Neural crest cell (in vitro differentiated cells): ENCODE results near the gene LDB2. TPM values are rescaled to one million over a fixed set of nuclear protein-coding genes. Genes with fewer than 3 reads are reported as not detected.
A peak's percentile ranks its signal among the peaks of the same experiment; 100 is the strongest.
"Not testable (repeated sequence)": the region's sequence is repeated elsewhere in the genome, so short reads cannot be mapped to it uniquely, and the experiment has no call there.

Experiments
- DNase-seq: peaks from one replicate; pipeline ENCODE4 v3.0.0; 2021; ENCODE audit warnings: low read depth, mixed read lengths, low spot score
- H3K27ac Mint-ChIP-seq: one replicate; pipeline ENCODE4 v1.8.0; 2021; ENCODE audit warnings: mild to moderate bottlenecking, mixed read lengths; ENCODE audit not compliant: unreplicated experiment
- H3K27me3 Mint-ChIP-seq: 2 replicates; pipeline ENCODE4 v1.8.0; 2021; ENCODE audit warnings: low read depth, mild to moderate bottlenecking, mixed read lengths
- H3K36me3 Mint-ChIP-seq: 2 replicates; pipeline ENCODE4 v1.8.0; 2021; ENCODE audit warnings: low read depth, mild to moderate bottlenecking, mixed read lengths
- H3K4me1 Mint-ChIP-seq: 2 replicates; pipeline ENCODE4 v1.8.0; 2021; ENCODE audit warnings: mixed read lengths
- H3K4me3 Mint-ChIP-seq: one replicate; pipeline ENCODE4 v1.8.0; 2021; ENCODE audit warnings: mild to moderate bottlenecking, mixed read lengths
- H3K9me3 Mint-ChIP-seq: 2 replicates; pipeline ENCODE4 v1.8.0; 2021; ENCODE audit warnings: mixed read lengths
- total RNA-seq: library from RNA; stranded (reverse); gene quantifications from 2 replicates; pipeline ENCODE4 v1.2.1, GENCODE V29; 2021
- TF ChIP-seq, protein P1 (sequence below): fragments of 200-600 bp; sonication (generic); conservative IDR thresholded peaks from 2 replicates; pipeline ENCODE4 v1.5.0; 2021; ENCODE audit warnings: antibody characterized with exemption, mild to moderate bottlenecking

LDB2 gene
- total RNA-seq, 1 donor from 2014 or later = 12.7 TPM

DNA sequence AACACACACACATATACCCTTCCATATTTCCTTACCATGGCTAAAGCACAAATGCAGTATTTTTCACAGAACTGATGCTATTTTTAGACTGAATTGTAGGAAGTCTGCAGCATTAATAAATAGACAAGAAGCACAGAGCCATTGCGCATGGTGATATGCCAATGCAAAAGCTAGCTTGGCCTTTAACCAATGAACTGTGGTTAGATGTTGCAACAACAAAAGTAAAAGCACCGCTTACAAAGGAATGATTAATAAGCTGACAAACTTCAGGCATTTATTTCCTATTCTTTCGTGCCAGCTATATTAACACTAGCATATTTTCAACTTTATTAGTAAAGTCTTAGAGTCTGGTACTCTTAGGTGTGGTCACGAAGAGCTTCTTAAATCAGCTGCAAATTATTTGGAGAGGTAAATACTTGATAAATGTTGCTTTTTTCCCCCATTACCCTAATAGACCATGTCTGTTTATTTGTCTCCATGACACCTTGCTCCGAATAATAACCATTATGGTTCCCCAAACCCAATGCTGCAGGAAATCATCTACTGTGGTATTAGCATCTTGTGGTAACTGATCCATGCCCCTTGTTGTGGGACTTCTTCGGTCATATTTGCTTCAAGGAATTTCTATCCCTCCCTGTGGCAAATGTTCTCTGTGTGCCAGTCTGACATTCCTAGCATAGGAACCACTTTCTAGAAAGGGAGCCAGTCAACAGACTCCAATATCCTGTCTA is 366.0 kb downstream of the LDB2 start:
- H3K27me3 Mint-ChIP-seq = no peaks in the 10 kb centered on the region
- H3K27ac Mint-ChIP-seq = no peak overlapping the region
- peaks cover 10% of the 10 kb centered on the region for H3K4me1 Mint-ChIP-seq
- DNase-seq = no peak
- no peak overlapping the region for H3K4me3 Mint-ChIP-seq
- H3K36me3 Mint-ChIP-seq = peaks cover 3% of the 10 kb centered on the region
- TF ChIP-seq, protein P1, sequence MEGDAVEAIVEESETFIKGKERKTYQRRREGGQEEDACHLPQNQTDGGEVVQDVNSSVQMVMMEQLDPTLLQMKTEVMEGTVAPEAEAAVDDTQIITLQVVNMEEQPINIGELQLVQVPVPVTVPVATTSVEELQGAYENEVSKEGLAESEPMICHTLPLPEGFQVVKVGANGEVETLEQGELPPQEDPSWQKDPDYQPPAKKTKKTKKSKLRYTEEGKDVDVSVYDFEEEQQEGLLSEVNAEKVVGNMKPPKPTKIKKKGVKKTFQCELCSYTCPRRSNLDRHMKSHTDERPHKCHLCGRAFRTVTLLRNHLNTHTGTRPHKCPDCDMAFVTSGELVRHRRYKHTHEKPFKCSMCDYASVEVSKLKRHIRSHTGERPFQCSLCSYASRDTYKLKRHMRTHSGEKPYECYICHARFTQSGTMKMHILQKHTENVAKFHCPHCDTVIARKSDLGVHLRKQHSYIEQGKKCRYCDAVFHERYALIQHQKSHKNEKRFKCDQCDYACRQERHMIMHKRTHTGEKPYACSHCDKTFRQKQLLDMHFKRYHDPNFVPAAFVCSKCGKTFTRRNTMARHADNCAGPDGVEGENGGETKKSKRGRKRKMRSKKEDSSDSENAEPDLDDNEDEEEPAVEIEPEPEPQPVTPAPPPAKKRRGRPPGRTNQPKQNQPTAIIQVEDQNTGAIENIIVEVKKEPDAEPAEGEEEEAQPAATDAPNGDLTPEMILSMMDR = no peak
- no peaks in the 10 kb centered on the region for H3K9me3 Mint-ChIP-seq

- Mint-ChIP-seq H3K4me3 (no peak overlapping the region), H3K4me1 (no peaks in the 10 kb centered on the region), H3K36me3 (peaks cover 3% of the 10 kb centered on the region), H3K9me3 (no peaks in the 10 kb centered on the region), H3K27ac (no peak overlapping the region), H3K27me3 (no peaks in the 10 kb centered on the region)
- TF ChIP-seq, protein P1 = no peak
- DNase-seq = no peak
Measured at GRCh38 chr4:16530688-16531635, 367.5 kb downstream of the LDB2 start.

DNA sequence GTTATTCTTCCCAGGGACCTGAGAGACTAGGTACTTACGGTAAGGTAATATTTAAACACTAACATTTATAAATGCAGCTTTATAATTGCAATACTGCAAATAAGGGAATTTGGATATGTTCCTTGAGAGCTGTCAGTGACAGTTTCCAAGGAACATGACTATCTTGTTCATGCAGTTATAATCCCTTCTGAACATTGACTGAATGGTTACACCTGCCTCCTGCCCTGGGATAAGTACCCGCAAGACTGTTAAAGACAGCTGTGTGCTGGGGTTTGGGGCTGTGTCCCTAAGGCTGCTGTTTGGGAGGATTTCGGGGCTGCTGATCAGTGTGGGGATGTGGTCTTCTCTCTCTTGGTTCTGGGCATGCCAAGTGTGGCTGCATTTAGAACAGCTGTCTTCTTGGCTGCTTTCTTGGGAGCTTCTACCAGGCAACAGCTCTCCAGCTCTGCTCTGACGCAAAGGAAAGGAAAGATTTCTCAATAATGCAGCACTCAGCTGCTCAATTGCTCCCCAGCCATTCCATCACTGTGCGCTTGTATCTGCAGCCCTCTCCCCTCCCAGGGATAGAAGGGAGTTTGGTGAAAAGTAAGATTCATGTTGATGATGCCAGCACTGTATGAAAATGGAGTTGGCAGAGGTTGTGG is 373.4 kb downstream of the LDB2 start:
- Mint-ChIP-seq H3K4me1 (no peaks in the 10 kb centered on the region), H3K36me3 (no peaks in the 10 kb centered on the region), H3K9me3 (no peaks in the 10 kb centered on the region), H3K27ac (peak overlapping the region; percentile 28), H3K27me3 (no peaks in the 10 kb centered on the region), H3K4me3 (no peak overlapping the region)
- DNase-seq = no peak
- TF ChIP-seq, protein P1 = no peak

- no peak overlapping the region for H3K4me3 Mint-ChIP-seq
Measured at GRCh38 chr4:16524406-16524805, 374.0 kb downstream of the LDB2 start.

GRCh38 chr4:16523526-16523925 is 374.9 kb downstream of the LDB2 start:
- not testable (repeated sequence) for H3K4me3 Mint-ChIP-seq, H3K9me3 Mint-ChIP-seq, H3K36me3 Mint-ChIP-seq, H3K27ac Mint-ChIP-seq, DNase-seq, H3K27me3 Mint-ChIP-seq, H3K4me1 Mint-ChIP-seq

More at GRCh38 chr4:16524406-16524805, 374.0 kb downstream of the LDB2 start:
- TF ChIP-seq, protein P1 = no peak
- H3K27ac Mint-ChIP-seq = no peak overlapping the region
- no peaks in the 10 kb centered on the region for H3K9me3 Mint-ChIP-seq
- H3K36me3 Mint-ChIP-seq = no peaks in the 10 kb centered on the region
- no peaks in the 10 kb centered on the region for H3K4me1 Mint-ChIP-seq
- no peak for DNase-seq
- no peaks in the 10 kb centered on the region for H3K27me3 Mint-ChIP-seq
